Hepatocyte (in vitro differentiated cells): ENCODE data around the gene ATP2B1. TPM values are rescaled to one million over a fixed set of nuclear protein-coding genes. Genes with fewer than 3 reads are reported as not detected.

Experiments used
- DNase-seq: peaks from one replicate; pipeline ENCODE4 v3.0.0-alpha.2; 2016; ENCODE audit warnings: low spot score
- H2AFZ ChIP-seq: fragments of 200-600 bp; sonication (generic); 2 replicates; pipeline ENCODE4 v1.6.0; 2016; ENCODE audit warnings: antibody characterized with exemption, mild to moderate bottlenecking
- H3K27ac ChIP-seq: fragments of 200-600 bp; sonication (generic); 2 replicates; pipeline ENCODE4 v1.5.1; 2016; ENCODE audit warnings: mild to moderate bottlenecking
- H3K27me3 ChIP-seq: fragments of 200-600 bp; sonication (generic); 2 replicates; pipeline ENCODE4 v1.6.1; 2016
- H3K36me3 ChIP-seq: fragments of 200-600 bp; sonication (generic); replicated peaks from 2 replicates; pipeline ENCODE4 v1.5.1; 2016; ENCODE audit warnings: low read depth; ENCODE audit not compliant: insufficient read depth
- H3K4me1 ChIP-seq: fragments of 200-600 bp; sonication (generic); 2 replicates; pipeline ENCODE4 v1.5.1; 2016; ENCODE audit warnings: mild to moderate bottlenecking, moderate library complexity; ENCODE audit not compliant: insufficient read depth
- H3K4me2 ChIP-seq: fragments of 200-600 bp; sonication (generic); 2 replicates; pipeline ENCODE4 v1.6.0; 2016
- H3K4me3 ChIP-seq: fragments of 200-600 bp; sonication (generic); 2 replicates; pipeline ENCODE4 v1.5.1; 2016; ENCODE audit warnings: mild to moderate bottlenecking
- H3K79me2 ChIP-seq: fragments of 200-600 bp; sonication (generic); 2 replicates; pipeline ENCODE4 v1.6.0; 2017; ENCODE audit warnings: mild to moderate bottlenecking
- H3K9me2 ChIP-seq: fragments of 200-600 bp; sonication (generic); replicated peaks from 2 replicates; pipeline ENCODE4 v1.6.0; 2017; ENCODE audit warnings: mild to moderate bottlenecking; ENCODE audit not compliant: insufficient read depth
- H3K9me3 ChIP-seq: fragments of 200-600 bp; sonication (generic); 2 replicates; pipeline ENCODE4 v1.5.1; 2016; ENCODE audit warnings: low read depth, mild to moderate bottlenecking
- H4K20me1 ChIP-seq: fragments of 200-600 bp; sonication (generic); 2 replicates; pipeline ENCODE4 v1.6.0; 2016; ENCODE audit warnings: mild to moderate bottlenecking; ENCODE audit not compliant: insufficient read depth, poor library complexity, severe bottlenecking
- EZH2 ChIP-seq: fragments of 200-600 bp; sonication (generic); IDR thresholded peaks from 2 replicates; pipeline ENCODE4 v1.6.1; 2016; ENCODE audit warnings: antibody characterized with exemption, mild to moderate bottlenecking, borderline replicate concordance
- EZH2phosphoT487 ChIP-seq: fragments of 200-600 bp; sonication (generic); IDR thresholded peaks from one replicate; pipeline ENCODE4 v1.6.1; 2018; ENCODE audit warnings: antibody characterized with exemption, mild to moderate bottlenecking, low read depth, moderate library complexity; ENCODE audit not compliant: unreplicated experiment, severe bottlenecking
- WGBS: methylation state at CpG from one replicate; pipeline ENCODE4 v1.1.6; 2016; ENCODE audit warnings: low lambda C conversion rate; ENCODE audit errors: missing lambda C conversion rate; 5-methylcytosine and 5-hydroxymethylcytosine counted together
- polyA plus RNA-seq: library from polyadenylated mRNA; unstranded; fragments of >200 nt; fragmentation: Nextera tagmentation; extraction: Ambion mirVana; gene quantifications from 2 replicates; pipeline ENCODE4 v1.2.1, GENCODE V29; 2016
- total RNA-seq: library from RNA; depleted of rRNA; stranded (reverse); fragments of >200 nt; gene quantifications from 2 replicates; pipeline ENCODE4 v1.2.3, GENCODE V29; 2014
- TF ChIP-seq, protein P1 (sequence below): fragments of 200-600 bp; sonication (generic); IDR thresholded peaks from 2 replicates; pipeline ENCODE4 v1.5.1; 2016; ENCODE audit warnings: antibody characterized with exemption, mild to moderate bottlenecking; ENCODE audit not compliant: poor library complexity

ATP2B1 gene
- total and polyA plus RNA-seq, 2 experiments from 2014 or later: 52.2 to 67.2 TPM

DNA sequence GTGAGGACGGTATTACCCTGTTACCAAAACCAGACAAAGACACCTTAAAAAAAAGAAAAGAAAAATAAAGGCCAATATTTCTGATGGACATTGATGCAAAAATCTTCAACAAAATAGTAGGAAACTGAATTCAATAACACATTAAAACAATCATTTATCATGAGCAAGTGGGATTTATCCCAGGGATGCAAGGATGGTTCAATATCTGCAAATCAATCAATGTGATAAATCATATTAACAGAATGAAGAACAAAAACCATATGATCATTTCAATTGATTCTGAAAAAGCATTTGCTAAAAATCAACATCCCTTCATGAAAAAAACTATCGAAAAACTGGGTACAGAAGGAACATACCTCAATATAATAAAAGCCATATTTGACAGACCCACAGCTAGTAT, 32.3 kb upstream of the ATP2B1 start:
- WGBS: 94% methylated on average over 2 of the region's 2 CpGs
- Histone ChIP-seq H3K4me1 (no peaks in the 10 kb centered on the region), H3K9me2 (no peaks in the 10 kb centered on the region), H3K36me3 (no peaks in the 10 kb centered on the region), H3K27ac (no peak overlapping the region), H3K79me2 (no peaks in the 10 kb centered on the region), H3K9me3 (peaks cover 8% of the 10 kb centered on the region), H3K4me3 (no peak overlapping the region), H3K27me3 (no peaks in the 10 kb centered on the region), H2AFZ (no peak overlapping the region), H3K4me2 (no peak overlapping the region), H4K20me1 (no peaks in the 10 kb centered on the region)
- no peak for DNase-seq
- TF ChIP-seq EZH2phosphoT487 (no peak), EZH2 (no peak)
- TF ChIP-seq, protein P1, sequence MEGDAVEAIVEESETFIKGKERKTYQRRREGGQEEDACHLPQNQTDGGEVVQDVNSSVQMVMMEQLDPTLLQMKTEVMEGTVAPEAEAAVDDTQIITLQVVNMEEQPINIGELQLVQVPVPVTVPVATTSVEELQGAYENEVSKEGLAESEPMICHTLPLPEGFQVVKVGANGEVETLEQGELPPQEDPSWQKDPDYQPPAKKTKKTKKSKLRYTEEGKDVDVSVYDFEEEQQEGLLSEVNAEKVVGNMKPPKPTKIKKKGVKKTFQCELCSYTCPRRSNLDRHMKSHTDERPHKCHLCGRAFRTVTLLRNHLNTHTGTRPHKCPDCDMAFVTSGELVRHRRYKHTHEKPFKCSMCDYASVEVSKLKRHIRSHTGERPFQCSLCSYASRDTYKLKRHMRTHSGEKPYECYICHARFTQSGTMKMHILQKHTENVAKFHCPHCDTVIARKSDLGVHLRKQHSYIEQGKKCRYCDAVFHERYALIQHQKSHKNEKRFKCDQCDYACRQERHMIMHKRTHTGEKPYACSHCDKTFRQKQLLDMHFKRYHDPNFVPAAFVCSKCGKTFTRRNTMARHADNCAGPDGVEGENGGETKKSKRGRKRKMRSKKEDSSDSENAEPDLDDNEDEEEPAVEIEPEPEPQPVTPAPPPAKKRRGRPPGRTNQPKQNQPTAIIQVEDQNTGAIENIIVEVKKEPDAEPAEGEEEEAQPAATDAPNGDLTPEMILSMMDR: no peak

GRCh38 chr12:89736995-89737394, 28.4 kb upstream of the ATP2B1 start:
- 92% methylated on average over 1 of the region's 1 CpG for WGBS
- H3K9me3 ChIP-seq: peaks cover 8% of the 10 kb centered on the region

DNA sequence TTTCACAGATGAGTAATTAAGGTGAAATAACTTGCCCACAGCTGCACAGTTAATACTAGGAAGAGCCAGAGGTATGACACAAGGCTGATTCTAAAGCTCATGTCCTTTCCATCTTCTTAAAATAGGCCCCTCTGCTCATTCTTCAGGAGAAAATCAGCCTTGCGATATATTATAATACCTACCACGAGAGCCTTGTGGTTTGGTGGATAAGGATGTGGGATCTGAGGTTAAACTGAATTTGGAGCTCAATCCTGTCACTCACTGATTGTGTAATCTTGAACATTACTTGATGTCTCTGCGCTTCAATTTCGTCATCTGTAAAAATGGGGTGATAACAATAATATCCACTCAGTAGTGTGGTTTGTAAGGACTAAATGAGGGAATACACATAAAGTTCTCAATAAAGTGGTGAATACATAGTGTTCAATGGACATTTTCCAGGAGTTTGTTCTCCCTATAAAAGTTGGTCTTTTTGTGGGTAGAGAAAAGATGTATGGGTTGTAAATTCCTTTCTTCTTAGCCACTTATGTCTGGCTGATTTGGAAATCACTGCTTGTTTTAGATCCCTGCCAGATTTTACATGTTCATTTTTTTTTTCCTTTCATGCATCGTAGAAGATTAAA, 25.1 kb upstream of the ATP2B1 start:
- no peaks in the 10 kb centered on the region for H3K4me1 ChIP-seq
- peak overlapping the region; percentile 6 for H3K27ac ChIP-seq
- no peaks in the 10 kb centered on the region for H3K27me3 ChIP-seq
- no peaks in the 10 kb centered on the region for H3K36me3 ChIP-seq
- no peak overlapping the region for H2AFZ ChIP-seq
- DNase-seq: peak; percentile 14
- H4K20me1 ChIP-seq: no peaks in the 10 kb centered on the region
- TF ChIP-seq EZH2 (no peak), EZH2phosphoT487 (no peak)
- TF ChIP-seq, protein P1: no peak
- H3K4me3 ChIP-seq: no peak overlapping the region
- H3K79me2 ChIP-seq: no peaks in the 10 kb centered on the region
- peaks cover 3% of the 10 kb centered on the region for H3K9me3 ChIP-seq
- H3K9me2 ChIP-seq: no peaks in the 10 kb centered on the region
- H3K4me2 ChIP-seq: no peak overlapping the region
- 60% methylated on average over 5 of the region's 5 CpGs for WGBS

More at GRCh38 chr12:89736995-89737394, 28.4 kb upstream of the ATP2B1 start:
- Histone ChIP-seq H3K9me2 (no peaks in the 10 kb centered on the region), H3K4me3 (no peak overlapping the region), H3K27me3 (no peaks in the 10 kb centered on the region), H3K4me2 (no peak overlapping the region), H3K4me1 (no peaks in the 10 kb centered on the region), H4K20me1 (no peaks in the 10 kb centered on the region), H2AFZ (no peak overlapping the region), H3K27ac (no peak overlapping the region), H3K36me3 (no peaks in the 10 kb centered on the region), H3K79me2 (no peaks in the 10 kb centered on the region)
- TF ChIP-seq EZH2phosphoT487 (no peak), EZH2 (no peak)
- TF ChIP-seq, protein P1: no peak
- DNase-seq: no peak

DNA sequence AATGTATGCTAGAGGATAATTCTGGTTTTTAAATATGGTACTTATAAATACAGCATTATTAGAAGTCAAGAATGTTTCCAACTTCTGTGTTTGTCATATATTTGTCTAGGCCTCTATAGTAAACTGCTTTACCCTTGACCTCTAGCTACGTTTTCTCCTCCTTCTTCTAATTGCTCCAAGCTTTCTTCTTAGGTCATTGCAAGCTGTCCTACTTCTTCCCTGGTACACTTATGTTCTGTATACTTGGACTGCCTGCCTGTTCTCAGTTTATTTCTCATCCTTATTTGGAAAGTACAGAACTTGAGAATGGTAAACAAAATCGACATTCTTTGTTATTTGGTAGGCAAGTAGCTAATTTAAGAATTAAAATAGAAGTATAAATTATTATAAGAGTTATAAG, 23.9 kb upstream of the ATP2B1 start:
- no peaks in the 10 kb centered on the region for H3K9me3 ChIP-seq
- peak overlapping the region; percentile 49 for H3K27ac ChIP-seq
- H3K4me1 ChIP-seq: no peaks in the 10 kb centered on the region
- no peaks in the 10 kb centered on the region for H3K36me3 ChIP-seq
- no peaks in the 10 kb centered on the region for H3K27me3 ChIP-seq
- H3K4me3 ChIP-seq: no peak overlapping the region
- no peaks in the 10 kb centered on the region for H3K79me2 ChIP-seq
- H3K9me2 ChIP-seq: no peaks in the 10 kb centered on the region
- DNase-seq: no peak
- H2AFZ ChIP-seq: no peak overlapping the region
- 56% methylated on average over 2 of the region's 2 CpGs for WGBS
- no peak overlapping the region for H3K4me2 ChIP-seq
- TF ChIP-seq, protein P1: no peak
- TF ChIP-seq EZH2: no peak
- no peak for TF ChIP-seq EZH2phosphoT487
- no peaks in the 10 kb centered on the region for H4K20me1 ChIP-seq
